IMR-90 (cell line): ENCODE data around the gene HMGA1. TPM values are rescaled to one million over a fixed set of nuclear protein-coding genes. Genes with fewer than 3 reads are reported as not detected.
A peak's percentile ranks its signal among the peaks of the same experiment; 100 is the strongest.

ENCODE experiments used
- ATAC-seq: fragments of 200-7000 bp; cut with Tn5 transposase; 2 replicates; pipeline ENCODE4 v1.9.1; 2020; ENCODE audit warnings: low read depth, mild to moderate bottlenecking, moderate library complexity
- BruUV-seq: library from RNA; stranded (reverse); fragments of 400-500 nt; replicated peaks from 2 replicates; lab custom pipeline; 2021; lab: Mats Ljungman, UMichigan
- CTCF ChIA-PET: fragments of 300-600 bp; formaldehyde crosslinking; extraction: SDS; loops from one replicate; lab custom pipeline; 2021; ENCODE audit warnings: antibody characterized with exemption; lab: Yijun Ruan, JAX
- POLR2A ChIA-PET: fragments of 300-600 bp; sonication (Branson Sonifier 250); formaldehyde crosslinking; loops from one replicate; lab custom pipeline; 2022; ENCODE audit warnings: antibody characterized with exemption; ENCODE audit not compliant: unreplicated experiment; lab: Charles Lee
- DNase-seq: peaks from one replicate; pipeline ENCODE4 v3.0.0; 2013
- H2AFZ ChIP-seq: replicated peaks from 2 replicates; pipeline ENCODE3; 2013; ENCODE audit warnings: low read length, mild to moderate bottlenecking; ENCODE audit not compliant: poor library complexity
- H2AK5ac ChIP-seq: 2 replicates; pipeline ENCODE4 v1.6.1; 2013; ENCODE audit warnings: low read depth, low read length, inconsistent platforms
- H2AK9ac ChIP-seq: replicated peaks from 2 replicates; pipeline ENCODE3; 2013; ENCODE audit warnings: mild to moderate bottlenecking, low read depth, low read length, moderate library complexity; ENCODE audit not compliant: poor library complexity
- H2BK120ac ChIP-seq: 2 replicates; pipeline ENCODE4 v1.6.1; 2013; ENCODE audit warnings: low read depth, low read length, inconsistent platforms
- H2BK15ac ChIP-seq: 3 replicates; pipeline ENCODE4 v1.6.1; 2013; ENCODE audit warnings: low read depth, low read length, inconsistent platforms
- H2BK20ac ChIP-seq: 2 replicates; pipeline ENCODE4 v1.6.1; 2013; ENCODE audit warnings: low read depth, mild to moderate bottlenecking, inconsistent platforms, low read length, moderate library complexity
- H2BK5ac ChIP-seq: 2 replicates; pipeline ENCODE4 v1.6.1; 2013; ENCODE audit warnings: mild to moderate bottlenecking, low read depth, low read length, inconsistent platforms; ENCODE audit not compliant: poor library complexity, severe bottlenecking
- H3K14ac ChIP-seq: replicated peaks from 2 replicates; pipeline ENCODE4 v1.6.1; 2013; ENCODE audit warnings: low read depth, low read length, inconsistent platforms
- H3K18ac ChIP-seq: 2 replicates; pipeline ENCODE4 v1.6.1; 2013; ENCODE audit warnings: low read depth, low read length, control low read depth
- H3K23ac ChIP-seq: 2 replicates; pipeline ENCODE4 v1.6.1; 2013; ENCODE audit warnings: low read depth, low read length, inconsistent platforms
- H3K27ac ChIP-seq: 2 replicates; pipeline ENCODE4 v1.5.1; 2013; ENCODE audit warnings: mild to moderate bottlenecking, control low read depth, low read length; ENCODE audit not compliant: insufficient read depth
- H3K27me3 ChIP-seq: 2 replicates; pipeline ENCODE4 v1.6.1; 2013; ENCODE audit warnings: low read length; ENCODE audit not compliant: control insufficient read depth, insufficient read depth
- H3K36me3 ChIP-seq: 2 replicates; pipeline ENCODE4 v1.6.1; 2013; ENCODE audit warnings: low read length, mixed read lengths; ENCODE audit not compliant: control insufficient read depth, insufficient read depth
- H3K4ac ChIP-seq: 2 replicates; pipeline ENCODE4 v1.6.1; 2013; ENCODE audit warnings: low read depth, low read length, inconsistent platforms
- H3K4me1 ChIP-seq: 2 replicates; pipeline ENCODE4 v1.6.1; 2013; ENCODE audit warnings: low read length, mixed read lengths; ENCODE audit not compliant: control insufficient read depth, insufficient read depth
- H3K4me2 ChIP-seq: 2 replicates; pipeline ENCODE4 v1.6.1; 2013; ENCODE audit warnings: low read depth, mild to moderate bottlenecking, control low read depth, low read length, moderate library complexity
- H3K4me3 ChIP-seq: 2 replicates; pipeline ENCODE4 v1.5.1; 2013; ENCODE audit warnings: low read depth, mild to moderate bottlenecking, control low read depth, low read length, moderate library complexity; ENCODE audit not compliant: insufficient read depth
- H3K56ac ChIP-seq: 2 replicates; pipeline ENCODE4 v1.6.1; 2013; ENCODE audit warnings: low read length, inconsistent platforms; ENCODE audit not compliant: insufficient read depth; ENCODE audit errors: extremely low read depth
- H3K79me1 ChIP-seq, 2 experiments: 2 replicates each; pipeline ENCODE4 v1.6.1; 2013; ENCODE audit warnings: low read length in 2 of 2, inconsistent platforms in 1 of 2, low read depth in 1 of 2
- H3K9ac ChIP-seq: 2 replicates; pipeline ENCODE4 v1.6.1; 2013; ENCODE audit warnings: low read depth, low read length, control low read depth
- H3K9me1 ChIP-seq: 2 replicates; pipeline ENCODE4 v1.6.1; 2013; ENCODE audit warnings: low read length, inconsistent platforms; ENCODE audit not compliant: insufficient read depth
- H3K9me3 ChIP-seq: 2 replicates; pipeline ENCODE4 v1.6.1; 2013; ENCODE audit warnings: low read length; ENCODE audit not compliant: control insufficient read depth, insufficient read depth
- H4K20me1 ChIP-seq: 2 replicates; pipeline ENCODE4 v1.6.1; 2013; ENCODE audit warnings: low read length, inconsistent platforms; ENCODE audit not compliant: insufficient read depth
- H4K5ac ChIP-seq: 2 replicates; pipeline ENCODE4 v1.6.1; 2013; ENCODE audit warnings: mild to moderate bottlenecking, low read depth, low read length, control low read depth
- H4K8ac ChIP-seq, 2 experiments: 2 replicates each; pipeline ENCODE4 v1.6.1; 2013; ENCODE audit warnings: low read depth in 2 of 2, low read length in 2 of 2, control low read depth in 1 of 2, inconsistent platforms in 1 of 2
- H4K91ac ChIP-seq: 2 replicates; pipeline ENCODE4 v1.6.1; 2013; ENCODE audit warnings: low read depth, low read length, inconsistent platforms; ENCODE audit not compliant: insufficient read depth
- CEBPB ChIP-seq: IDR thresholded peaks from 2 replicates; pipeline ENCODE4 v1.6.1; 2012; ENCODE audit warnings: low read depth, low read length, improper control_type of control experiment
- FOS ChIP-seq: fragments of 150-350 bp; IDR thresholded peaks from 2 replicates; pipeline ENCODE4 v1.6.1; 2016; ENCODE audit warnings: low read depth, low read length
- MAFK ChIP-seq: IDR thresholded peaks from 2 replicates; pipeline ENCODE4 v1.6.1; 2012; ENCODE audit warnings: low read depth, low read length, improper control_type of control experiment
- NFE2L2 ChIP-seq: fragments of 150-350 bp; IDR thresholded peaks from 2 replicates; pipeline ENCODE4 v1.6.1; 2016; ENCODE audit warnings: low read depth, mild to moderate bottlenecking, low read length
- POLR2A ChIP-seq: IDR thresholded peaks from 2 replicates; pipeline ENCODE4 v1.6.1; 2012; ENCODE audit warnings: mild to moderate bottlenecking, low read depth, low read length
- RFX5 ChIP-seq: IDR thresholded peaks from 2 replicates; pipeline ENCODE4 v1.8.0; 2012; ENCODE audit warnings: low read depth, mild to moderate bottlenecking, low read length, moderate library complexity
- WGBS, 2 experiments: methylation state at CpG; one replicate each; pipeline versions ENCODE4 v1.1.5 to v1.1.7; 2013; ENCODE audit warnings: missing lambda C conversion rate in 2 of 2; ENCODE audit not compliant: insufficient read length in 1 of 2; ENCODE audit errors: extremely low coverage in 2 of 2; 5-methylcytosine and 5-hydroxymethylcytosine counted together
- dilution Hi-C: fragments of 300-500 bp; cut with HindIII; formaldehyde crosslinking; loops from one replicate; pipeline ENCODE4 v1.14.3; 2018; ENCODE audit warnings: low sequenced_read_pairs; ENCODE audit not compliant: unreplicated experiment
- in situ Hi-C: fragments of 300-500 bp; cut with MboI; formaldehyde crosslinking; loops from 3 replicates; pipeline ENCODE4 v1.14.3; 2019; ENCODE audit warnings: low sequenced_read_pairs, inconsistent platforms, mixed read lengths
- intact Hi-C: fragments of 100-400 bp; cut with micrococcal nuclease; formaldehyde crosslinking; loops from 2 replicates; pipeline ENCODE4 v1.10.0; 2022
- polyA plus RNA-seq, 3 experiments: library from polyadenylated mRNA; depleted of rRNA; stranded (reverse); fragments of >200 nt; gene quantifications; 2 replicates each; pipeline ENCODE4 v1.2.3, GENCODE V29; 2012; ENCODE audit warnings: low replicate concordance in 1 of 3
- total RNA-seq: library from RNA; depleted of rRNA; stranded (reverse); fragments of >200 nt; gene quantifications from 2 replicates; pipeline ENCODE4 v1.2.3, GENCODE V29; 2012

Gene HMGA1
- total and polyA plus RNA-seq, 2 of the 4 experiments (the other 2 are of a cell fraction) = 101 to 589 TPM

- ATAC-seq (no peak), DNase-seq (no peak)
- CTCF ChIA-PET = no interaction called here
- WGBS, 2 experiments = 85% methylated on average over 9 of the region's 16 CpGs; no CpG with 5 or more reads in 1 of the 2 experiments
- Histone ChIP-seq H3K23ac (no peak overlapping the region), H3K9me1 (peaks cover 17% of the 10 kb centered on the region), H3K27ac (no peak overlapping the region), H3K9me3 (no peaks in the 10 kb centered on the region), H4K8ac (no peak overlapping the region; a peak in 1 of 4 replicates), H3K4me2 (no peak overlapping the region), H4K91ac (no peak overlapping the region; the same call in 1 of the 2 replicates), H3K14ac (no peak overlapping the region), H3K36me3 (no peaks in the 10 kb centered on the region), H3K56ac (no peak overlapping the region), H2AFZ (peak overlapping the region; percentile 13), H4K20me1 (no peaks in the 10 kb centered on the region), H2BK20ac (no peak overlapping the region), H2BK120ac (peak overlapping the region; percentile 3; the same call in 1 of the 2 replicates), H3K4me1 (peaks cover 19% of the 10 kb centered on the region), H3K27me3 (no peaks in the 10 kb centered on the region), H3K4ac (peak overlapping the region; percentile 64), H4K5ac (no peak overlapping the region), H3K79me1 (peaks cover 0 to 8% of the 10 kb centered on the region in 2 experiments; a peak in 1 of 4 replicates), H2BK5ac (peak overlapping the region; percentile 25), H2AK5ac (peak overlapping the region; percentile 80), H3K9ac (no peak overlapping the region), H3K4me3 (no peak overlapping the region), H2BK15ac (peak overlapping the region; percentile 65; the same call in 1 of the 3 replicates), H3K18ac (no peak overlapping the region), H2AK9ac (peak overlapping the region; percentile 74)
- dilution Hi-C loops (no loop called here), intact Hi-C loops (no loop called here), in situ Hi-C loops (no loop called here)
- TF ChIP-seq FOS = no peak
- no peak for TF ChIP-seq NFE2L2
- TF ChIP-seq RFX5 = no peak
- no peak for TF ChIP-seq MAFK
- no peak for TF ChIP-seq CEBPB
- no peak for TF ChIP-seq POLR2A
- POLR2A ChIA-PET = interaction anchor here (0.6 kb wide), 1 partner anchor 9 kb away, joined by 4 read pairs; the partner anchor contains the start of gene HMGA1
- BruUV-seq = no TSS peak
These were observed 8.8 kb upstream of the HMGA1 start for GRCh38 chr6:34227761-34228421.
